OCI-LY3 (cell line): ENCODE measurements around the gene FERMT3.

Source experiments
- CTCF ChIP-seq: fragments of 200-600, 300-600 bp; sonication (generic); IDR thresholded peaks from 2 replicates; pipeline ENCODE4 v1.5.1; 2014; ENCODE audit warnings: antibody characterized with exemption, low read length, low read depth
- EZH2phosphoT487 ChIP-seq: fragments of 200-600 bp; shearing (Covaris generic); IDR thresholded peaks from 2 replicates; pipeline ENCODE4 v1.6.1; 2018; ENCODE audit warnings: antibody characterized with exemption, mixed run types, low read depth

GRCh38 chr11:64208086-64208795, 1.7 kb downstream of the FERMT3 start:
- no peak for TF ChIP-seq CTCF
- TF ChIP-seq EZH2phosphoT487, result no peak
